ENCODE measurements around the gene MRPL36. TPM values are rescaled to one million over a fixed set of nuclear protein-coding genes. Genes with fewer than 3 reads are reported as not detected.

Gene MRPL36
- total RNA-seq, 5 donors from 2014 or later (not counting 1 experiment from before 2014, with no cell fraction given), result 10.6 to 32.5 (median 29.8) TPM

DNA sequence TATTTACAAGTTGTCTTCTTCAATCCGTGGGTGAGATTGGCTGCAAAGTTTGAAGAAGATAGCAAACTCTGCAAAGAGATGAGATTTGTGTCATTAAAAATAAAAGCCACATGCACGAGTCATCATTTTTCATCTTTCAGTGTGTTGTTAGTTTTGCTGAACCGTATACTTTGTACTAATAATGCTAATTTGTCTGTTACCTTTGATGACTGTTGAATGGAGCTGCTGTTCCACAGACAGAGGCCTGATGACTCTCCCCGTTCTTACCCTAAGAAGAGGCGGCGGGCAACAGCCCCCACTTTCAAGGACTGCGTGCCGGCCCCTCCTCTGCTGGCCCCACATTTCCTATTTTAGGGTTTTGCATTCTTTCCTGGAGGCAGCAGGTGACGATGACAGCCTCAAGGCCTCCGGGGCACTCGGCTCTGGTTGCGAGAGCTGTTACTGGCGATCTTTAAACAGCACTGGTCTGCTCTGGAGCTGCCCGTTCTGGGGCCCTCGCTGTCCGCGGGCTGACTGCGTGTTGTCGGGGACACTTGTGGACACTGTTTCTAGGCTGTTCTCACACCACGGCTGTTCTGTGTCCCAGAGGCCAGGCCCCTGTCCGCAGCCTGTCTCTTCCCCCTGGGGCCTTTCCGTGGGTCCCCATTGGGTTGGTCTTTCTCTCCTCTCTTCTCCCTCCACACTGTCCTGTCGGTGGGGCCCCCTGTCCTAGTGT is 36.7 kb upstream of the MRPL36 start:
- no peaks in the 10 kb centered on the region for H3K4me1 ChIP-seq (ENCODE audit: control insufficient read depth in 1 of 2, extremely low read depth in 1 of 2, insufficient read depth in 2 of 2, low read length in 2 of 2)
- no peak overlapping the region for H3K27ac ChIP-seq (ENCODE audit: low read length)
- H3K27me3 Mint-ChIP-seq, result peaks cover 3 to 31% of the 10 kb centered on the region in 2 donors
- H3K9me3 ChIP-seq, result no peaks in the 10 kb centered on the region
- CTCF ChIA-PET, result no interaction called here
- ATAC-seq (replicated peaks in 1 of 4) (no peak), DNase-seq (no peak)
- H3K4me3 ChIP-seq (ENCODE audit: control insufficient read depth in 1 of 2, extremely low read depth in 1 of 2, low read length in 1 of 2), result no peak overlapping the region
- peaks cover 0 to 70% of the 10 kb centered on the region in 2 experiments for H3K27me3 ChIP-seq (replicated peaks in 1 of 2; ENCODE audit: control insufficient read depth in 2 of 2, extremely low read depth in 1 of 2, insufficient read depth in 2 of 2, low read length in 1 of 2)
- no peak overlapping the region for H3K4me3 Mint-ChIP-seq
- no peaks in the 10 kb centered on the region for H3K36me3 Mint-ChIP-seq
- 71% methylated on average over 20 of the region's 23 CpGs for WGBS (ENCODE audit: insufficient coverage)
- no peaks in the 10 kb centered on the region for H3K4me1 Mint-ChIP-seq
- no peaks in the 10 kb centered on the region for H3K36me3 ChIP-seq (ENCODE audit: control insufficient read depth in 2 of 2, extremely low read depth in 1 of 2, insufficient read depth in 1 of 2, low read length in 1 of 2)
- no peak overlapping the region for H3K27ac Mint-ChIP-seq
- POLR2A ChIA-PET, result no interaction called here
- no peaks in the 10 kb centered on the region for H3K9me3 Mint-ChIP-seq

- Mint-ChIP-seq H3K27ac (no peak overlapping the region), H3K27me3 (peaks cover 1 to 23% of the 10 kb centered on the region in 2 donors), H3K4me3 (no peak overlapping the region), H3K36me3 (peaks cover 2% of the 10 kb centered on the region), H3K4me1 (no peaks in the 10 kb centered on the region), H3K9me3 (no peaks in the 10 kb centered on the region)
- ATAC-seq (replicated peaks in 1 of 4) (no peak), DNase-seq (no peak)
- H3K9me3 ChIP-seq, result no peaks in the 10 kb centered on the region
- WGBS (ENCODE audit: insufficient coverage), result 71% methylated on average over 8 of the region's 13 CpGs
- H3K36me3 ChIP-seq (ENCODE audit: control insufficient read depth in 2 of 2, extremely low read depth in 1 of 2, insufficient read depth in 1 of 2, low read length in 1 of 2), result no peaks in the 10 kb centered on the region
- peaks cover 0 to 61% of the 10 kb centered on the region in 2 experiments for H3K27me3 ChIP-seq (replicated peaks in 1 of 2; ENCODE audit: control insufficient read depth in 2 of 2, extremely low read depth in 1 of 2, insufficient read depth in 2 of 2, low read length in 1 of 2)
- POLR2A ChIA-PET, result no interaction called here
- no peak overlapping the region for H3K4me3 ChIP-seq (ENCODE audit: control insufficient read depth in 1 of 2, extremely low read depth in 1 of 2, low read length in 1 of 2)
- CTCF ChIA-PET, result no interaction called here
- no peaks in the 10 kb centered on the region for H3K4me1 ChIP-seq (ENCODE audit: control insufficient read depth in 1 of 2, extremely low read depth in 1 of 2, insufficient read depth in 2 of 2, low read length in 2 of 2)
- no peak overlapping the region for H3K27ac ChIP-seq (ENCODE audit: low read length)
These were observed 35.8 kb upstream of the MRPL36 start for GRCh38 chr5:1835431-1835830.

DNA sequence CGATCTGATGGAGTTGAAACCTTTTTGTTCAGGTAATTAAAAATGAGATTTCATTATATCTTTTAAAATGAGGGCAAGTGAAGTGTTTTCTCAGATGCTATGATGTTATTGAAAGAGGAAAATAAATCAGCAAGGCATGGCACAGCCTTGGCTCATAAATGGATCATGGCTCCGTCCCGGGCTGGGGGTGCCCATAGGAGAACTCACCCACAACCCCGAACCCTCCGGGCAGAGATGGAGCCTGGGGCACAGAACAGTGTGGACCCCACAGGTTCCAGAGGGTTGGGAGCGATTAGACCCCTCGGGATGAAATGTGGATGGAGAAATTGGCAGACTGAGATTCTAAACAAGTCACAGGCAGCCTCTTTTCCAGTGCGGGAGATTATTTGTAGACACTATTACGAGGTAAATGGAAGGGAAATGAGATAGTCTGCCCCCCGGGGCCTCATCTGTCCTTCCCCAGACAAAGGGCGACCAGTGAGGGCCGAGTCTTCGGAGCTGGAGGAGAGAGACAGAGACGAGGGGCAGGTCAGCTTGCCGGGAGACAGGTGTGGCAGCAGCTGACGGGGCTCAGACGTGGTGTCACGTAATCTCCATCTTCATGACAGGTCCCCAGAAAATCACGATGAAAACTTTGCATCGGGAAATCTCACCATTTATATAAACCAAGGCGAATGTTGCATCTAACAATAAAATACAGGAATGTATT is 35.2 kb upstream of the MRPL36 start:
- Histone ChIP-seq H3K27me3 (replicated peaks in 1 of 2; ENCODE audit: control insufficient read depth in 2 of 2, extremely low read depth in 1 of 2, insufficient read depth in 2 of 2, low read length in 1 of 2) (peaks cover 0 to 55% of the 10 kb centered on the region in 2 experiments), H3K36me3 (ENCODE audit: control insufficient read depth in 2 of 2, extremely low read depth in 1 of 2, insufficient read depth in 1 of 2, low read length in 1 of 2) (no peaks in the 10 kb centered on the region), H3K4me3 (ENCODE audit: control insufficient read depth in 1 of 2, extremely low read depth in 1 of 2, low read length in 1 of 2) (no peak overlapping the region), H3K9me3 (no peaks in the 10 kb centered on the region), H3K4me1 (ENCODE audit: control insufficient read depth in 1 of 2, extremely low read depth in 1 of 2, insufficient read depth in 2 of 2, low read length in 2 of 2) (no peaks in the 10 kb centered on the region), H3K27ac (ENCODE audit: low read length) (no peak overlapping the region)
- DNase-seq (no peak), ATAC-seq (replicated peaks in 1 of 4) (no peak)
- no peaks in the 10 kb centered on the region for H3K9me3 Mint-ChIP-seq
- H3K36me3 Mint-ChIP-seq, result peaks cover 2% of the 10 kb centered on the region
- H3K27me3 Mint-ChIP-seq, result peaks cover 0 to 19% of the 10 kb centered on the region in 2 donors
- H3K4me3 Mint-ChIP-seq, result no peak overlapping the region
- ChIA-PET POLR2A (no interaction called here), CTCF (no interaction called here)
- H3K27ac Mint-ChIP-seq, result no peak overlapping the region
- WGBS (ENCODE audit: insufficient coverage), result 79% methylated on average over 8 of the region's 21 CpGs
- no peaks in the 10 kb centered on the region for H3K4me1 Mint-ChIP-seq

- Mint-ChIP-seq H3K36me3 (peaks cover 2% of the 10 kb centered on the region), H3K4me1 (no peaks in the 10 kb centered on the region), H3K4me3 (no peak overlapping the region), H3K27ac (no peak overlapping the region), H3K9me3 (no peaks in the 10 kb centered on the region), H3K27me3 (peaks cover 0 to 12% of the 10 kb centered on the region in 2 donors)
- DNase-seq (no peak), ATAC-seq (replicated peaks in 1 of 4) (no peak)
- H3K9me3 ChIP-seq, result no peaks in the 10 kb centered on the region
- no peak overlapping the region for H3K4me3 ChIP-seq (ENCODE audit: control insufficient read depth in 1 of 2, extremely low read depth in 1 of 2, low read length in 1 of 2)
- H3K27ac ChIP-seq (ENCODE audit: low read length), result no peak overlapping the region
- POLR2A ChIA-PET, result no interaction called here
- CTCF ChIA-PET, result no interaction called here
- peaks cover 0 to 50% of the 10 kb centered on the region in 2 experiments for H3K27me3 ChIP-seq (replicated peaks in 1 of 2; ENCODE audit: control insufficient read depth in 2 of 2, extremely low read depth in 1 of 2, insufficient read depth in 2 of 2, low read length in 1 of 2)
- no peaks in the 10 kb centered on the region for H3K4me1 ChIP-seq (ENCODE audit: control insufficient read depth in 1 of 2, extremely low read depth in 1 of 2, insufficient read depth in 2 of 2, low read length in 2 of 2)
- H3K36me3 ChIP-seq (ENCODE audit: control insufficient read depth in 2 of 2, extremely low read depth in 1 of 2, insufficient read depth in 1 of 2, low read length in 1 of 2), result no peaks in the 10 kb centered on the region
- WGBS (ENCODE audit: insufficient coverage), result 81% methylated on average over 22 of the region's 22 CpGs
These were observed 34.5 kb upstream of the MRPL36 start for GRCh38 chr5:1834022-1834551.

- Mint-ChIP-seq H3K27me3 (peaks cover 0 to 9% of the 10 kb centered on the region in 2 donors), H3K27ac (no peak overlapping the region), H3K4me3 (no peak overlapping the region), H3K36me3 (peaks cover 2% of the 10 kb centered on the region), H3K9me3 (no peaks in the 10 kb centered on the region), H3K4me1 (no peaks in the 10 kb centered on the region)
- Histone ChIP-seq H3K27ac (ENCODE audit: low read length) (no peak overlapping the region), H3K27me3 (replicated peaks in 1 of 2; ENCODE audit: control insufficient read depth in 2 of 2, extremely low read depth in 1 of 2, insufficient read depth in 2 of 2, low read length in 1 of 2) (peaks cover 0 to 44% of the 10 kb centered on the region in 2 experiments), H3K4me3 (ENCODE audit: control insufficient read depth in 1 of 2, extremely low read depth in 1 of 2, low read length in 1 of 2) (no peak overlapping the region), H3K36me3 (ENCODE audit: control insufficient read depth in 2 of 2, extremely low read depth in 1 of 2, insufficient read depth in 1 of 2, low read length in 1 of 2) (no peaks in the 10 kb centered on the region), H3K4me1 (ENCODE audit: control insufficient read depth in 1 of 2, extremely low read depth in 1 of 2, insufficient read depth in 2 of 2, low read length in 2 of 2) (no peaks in the 10 kb centered on the region), H3K9me3 (no peaks in the 10 kb centered on the region)
- no peak for DNase-seq
- CTCF ChIA-PET, result no interaction called here
- ATAC-seq (replicated peaks in 1 of 4), result no peak
- WGBS (ENCODE audit: insufficient coverage), result 86% methylated on average over 12 of the region's 16 CpGs
- POLR2A ChIA-PET, result no interaction called here
These were observed 33.8 kb upstream of the MRPL36 start for GRCh38 chr5:1833264-1834021.

DNA sequence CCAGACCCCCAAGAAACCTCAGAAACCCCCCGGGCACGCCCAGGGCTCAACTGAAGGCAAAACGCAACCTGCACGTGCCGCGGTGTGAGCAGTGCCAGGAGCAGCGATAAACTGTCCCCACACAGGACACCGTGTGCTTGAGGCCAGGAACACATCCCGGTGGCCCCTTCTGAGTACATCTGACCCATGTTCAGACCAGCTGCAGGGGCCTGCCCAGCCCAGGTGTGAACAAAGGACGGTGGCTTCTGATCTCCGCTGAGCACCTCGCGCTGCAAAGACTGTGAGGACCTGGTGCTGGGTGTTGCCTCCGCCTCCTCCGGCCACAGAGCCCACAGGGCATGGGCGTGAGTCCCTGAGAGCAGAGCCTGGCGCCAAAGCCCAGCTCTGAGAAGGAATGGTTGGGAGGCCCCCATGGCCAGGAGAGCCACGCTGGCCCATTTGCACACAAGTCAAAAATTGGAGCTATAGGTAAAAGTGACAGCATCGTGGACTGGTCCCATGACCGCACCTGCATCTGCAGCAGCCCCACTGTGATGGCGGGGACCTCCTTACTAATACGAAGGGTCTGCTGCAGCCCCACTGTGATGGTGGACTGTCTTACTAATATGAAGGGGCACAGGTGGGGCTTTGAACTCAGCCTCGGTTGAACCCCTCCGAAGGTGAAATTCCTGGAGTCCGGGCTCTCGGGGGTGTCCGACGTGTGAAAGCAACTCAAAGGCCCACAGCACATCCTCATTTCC is 33.0 kb upstream of the MRPL36 start:
- peaks cover 0 to 39% of the 10 kb centered on the region in 2 experiments for H3K27me3 ChIP-seq (replicated peaks in 1 of 2; ENCODE audit: control insufficient read depth in 2 of 2, extremely low read depth in 1 of 2, insufficient read depth in 2 of 2, low read length in 1 of 2)
- no peak overlapping the region for H3K27ac ChIP-seq (ENCODE audit: low read length)
- no peaks in the 10 kb centered on the region for H3K9me3 ChIP-seq
- POLR2A ChIA-PET, result no interaction called here
- ATAC-seq (replicated peaks in 1 of 4) (no peak), DNase-seq (no peak)
- no peak overlapping the region for H3K4me3 ChIP-seq (ENCODE audit: control insufficient read depth in 1 of 2, extremely low read depth in 1 of 2, low read length in 1 of 2)
- CTCF ChIA-PET, result interaction anchor here in 1 of 2 donors (0.6 kb wide), 1 partner anchor 74 kb away, joined by 4 read pairs; no protein-coding TSS in a partner anchor
- peaks cover 0 to 3% of the 10 kb centered on the region in 2 experiments for H3K4me1 ChIP-seq (ENCODE audit: control insufficient read depth in 1 of 2, extremely low read depth in 1 of 2, insufficient read depth in 2 of 2, low read length in 2 of 2)
- H3K4me3 Mint-ChIP-seq, result no peak overlapping the region
- WGBS (ENCODE audit: insufficient coverage), result 74% methylated on average over 18 of the region's 28 CpGs
- no peak overlapping the region for H3K27ac Mint-ChIP-seq
- no peaks in the 10 kb centered on the region for H3K9me3 Mint-ChIP-seq
- no peaks in the 10 kb centered on the region for H3K4me1 Mint-ChIP-seq
- H3K36me3 Mint-ChIP-seq, result peaks cover 2% of the 10 kb centered on the region
- H3K36me3 ChIP-seq (ENCODE audit: control insufficient read depth in 2 of 2, extremely low read depth in 1 of 2, insufficient read depth in 1 of 2, low read length in 1 of 2), result no peaks in the 10 kb centered on the region
- peaks cover 0 to 5% of the 10 kb centered on the region in 2 donors for H3K27me3 Mint-ChIP-seq
